Measurements from ENCODE around the gene LCN15.

- no peak for TF ChIP-seq TCF7 (IDR thresholded peaks at IDR 0.05; ENCODE audit: borderline replicate concordance)
- TF ChIP-seq CTCF (IDR thresholded peaks at IDR 0.05 in 2 of 3, conservative IDR thresholded peaks at IDR 0.05 in 1 of 3; ENCODE audit: control insufficient read depth in 2 of 3, extremely low read depth in 1 of 3, insufficient read depth in 1 of 3, low read depth in 3 of 3, low read length in 3 of 3), result no peak
- no peak for TF ChIP-seq HDAC6 (IDR thresholded peaks at IDR 0.05; ENCODE audit: unreplicated experiment)
- TF ChIP-seq NR2C2 (IDR thresholded peaks at IDR 0.05; ENCODE audit: borderline replicate concordance, control insufficient read depth, insufficient read length, low read depth), result no peak
- no peak for TF ChIP-seq ETV6 (conservative IDR thresholded peaks at IDR 0.05 in 1 of 2, IDR thresholded peaks at IDR 0.05 in 1 of 2; ENCODE audit: borderline replicate concordance in 1 of 2, low read depth in 1 of 2)
- no peak for TF ChIP-seq POLR2AphosphoS5 (IDR thresholded peaks at IDR 0.05; ENCODE audit: low read length)
Measured at GRCh38 chr9:136734837-136735496, 29.4 kb downstream of the LCN15 start.
